ENCODE data around the gene GRM8. TPM values are rescaled to one million over a fixed set of nuclear protein-coding genes. Genes with fewer than 3 reads are reported as not detected.

GRM8 gene
- total and polyA plus RNA-seq, 9 of the 15 experiments (the other 6 are each of a cell fraction or from before 2014, with no cell fraction given): 0.13 TPM; not detected in 7

DNA sequence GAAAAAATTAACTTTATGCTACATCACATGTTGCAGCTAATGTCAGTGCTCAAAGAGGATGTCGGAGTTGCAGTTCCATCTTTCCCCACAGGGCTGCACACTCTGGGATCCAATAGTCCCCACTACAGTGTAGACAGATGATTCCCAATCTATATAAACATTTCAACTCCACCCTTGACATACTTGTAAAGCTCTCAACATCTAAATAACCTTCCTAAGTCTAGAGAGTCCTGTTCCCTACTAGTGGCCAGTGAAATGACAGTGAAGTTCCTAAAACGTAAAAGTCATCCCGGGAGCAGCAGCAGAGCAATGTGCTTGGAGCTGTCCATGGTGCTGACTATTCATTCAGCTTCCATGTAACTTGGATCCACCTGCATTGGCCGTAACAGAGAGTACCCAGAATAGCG, 145.1 kb downstream of the GRM8 start (continued):
- TF ChIP-seq XRCC5 (IDR thresholded peaks at IDR 0.05; ENCODE audit: low read depth, low read length): no peak
- TF ChIP-seq FOSL1 (tag; conservative IDR thresholded peaks at IDR 0.05): no peak
- no peak for TF ChIP-seq ZEB2 (IDR thresholded peaks at IDR 0.05)
- no peak for TF ChIP-seq BHLHE40 (IDR thresholded peaks at IDR 0.05; ENCODE audit: low read length)
- no peak for TF ChIP-seq POLR2G (IDR thresholded peaks at IDR 0.05; ENCODE audit: low read depth, low read length)
- no peak for TF ChIP-seq MBD2 (IDR thresholded peaks at IDR 0.05; ENCODE audit: borderline replicate concordance, low read depth)
- TF ChIP-seq, protein P1, sequence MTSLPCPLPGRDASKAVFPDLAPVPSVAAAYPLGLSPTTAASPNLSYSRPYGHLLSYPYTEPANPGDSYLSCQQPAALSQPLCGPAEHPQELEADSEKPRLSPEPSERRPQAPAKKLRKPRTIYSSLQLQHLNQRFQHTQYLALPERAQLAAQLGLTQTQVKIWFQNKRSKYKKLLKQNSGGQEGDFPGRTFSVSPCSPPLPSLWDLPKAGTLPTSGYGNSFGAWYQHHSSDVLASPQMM (CRISPR knock-in tag; IDR thresholded peaks at IDR 0.05): no peak
- TF ChIP-seq RFX5 (IDR thresholded peaks at IDR 0.05; ENCODE audit: low read depth, low read length): no peak
- TF ChIP-seq, protein P2, sequence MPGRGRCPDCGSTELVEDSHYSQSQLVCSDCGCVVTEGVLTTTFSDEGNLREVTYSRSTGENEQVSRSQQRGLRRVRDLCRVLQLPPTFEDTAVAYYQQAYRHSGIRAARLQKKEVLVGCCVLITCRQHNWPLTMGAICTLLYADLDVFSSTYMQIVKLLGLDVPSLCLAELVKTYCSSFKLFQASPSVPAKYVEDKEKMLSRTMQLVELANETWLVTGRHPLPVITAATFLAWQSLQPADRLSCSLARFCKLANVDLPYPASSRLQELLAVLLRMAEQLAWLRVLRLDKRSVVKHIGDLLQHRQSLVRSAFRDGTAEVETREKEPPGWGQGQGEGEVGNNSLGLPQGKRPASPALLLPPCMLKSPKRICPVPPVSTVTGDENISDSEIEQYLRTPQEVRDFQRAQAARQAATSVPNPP (IDR thresholded peaks at IDR 0.05; ENCODE audit: borderline replicate concordance, insufficient read depth, insufficient read length): no peak
- TF ChIP-seq GABPB2 (CRISPR knock-in tag; conservative IDR thresholded peaks at IDR 0.05): no peak
- TF ChIP-seq ATF1 (CRISPR knock-in tag; IDR thresholded peaks at IDR 0.05): no peak
- TF ChIP-seq ATF1 (tag; IDR thresholded peaks at IDR 0.05): no peak
- no peak for TF ChIP-seq PCBP2 (IDR thresholded peaks at IDR 0.05; ENCODE audit: low read depth, low read length, poor library complexity, severe bottlenecking)
- TF ChIP-seq, protein P3, sequence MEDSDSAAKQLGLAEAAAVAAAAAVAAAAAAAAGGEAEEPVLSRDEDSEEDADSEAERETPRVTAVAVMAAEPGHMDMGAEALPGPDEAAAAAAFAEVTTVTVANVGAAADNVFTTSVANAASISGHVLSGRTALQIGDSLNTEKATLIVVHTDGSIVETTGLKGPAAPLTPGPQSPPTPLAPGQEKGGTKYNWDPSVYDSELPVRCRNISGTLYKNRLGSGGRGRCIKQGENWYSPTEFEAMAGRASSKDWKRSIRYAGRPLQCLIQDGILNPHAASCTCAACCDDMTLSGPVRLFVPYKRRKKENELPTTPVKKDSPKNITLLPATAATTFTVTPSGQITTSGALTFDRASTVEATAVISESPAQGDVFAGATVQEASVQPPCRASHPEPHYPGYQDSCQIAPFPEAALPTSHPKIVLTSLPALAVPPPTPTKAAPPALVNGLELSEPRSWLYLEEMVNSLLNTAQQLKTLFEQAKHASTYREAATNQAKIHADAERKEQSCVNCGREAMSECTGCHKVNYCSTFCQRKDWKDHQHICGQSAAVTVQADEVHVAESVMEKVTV (CRISPR knock-in tag; IDR thresholded peaks at IDR 0.05): 0 out of 2 replicates have a peak, but pooled peaks have one; percentile 13
- no peak for TF ChIP-seq NFIC (IDR thresholded peaks at IDR 0.05)
- TF ChIP-seq POLR2A (conservative IDR thresholded peaks at IDR 0.05): no peak
- TF ChIP-seq ZNF785 (CRISPR knock-in tag; IDR thresholded peaks at IDR 0.05): no peak
- TF ChIP-seq RUNX1 (IDR thresholded peaks at IDR 0.05; ENCODE audit: low read depth): no peak
- TF ChIP-seq, protein P4, sequence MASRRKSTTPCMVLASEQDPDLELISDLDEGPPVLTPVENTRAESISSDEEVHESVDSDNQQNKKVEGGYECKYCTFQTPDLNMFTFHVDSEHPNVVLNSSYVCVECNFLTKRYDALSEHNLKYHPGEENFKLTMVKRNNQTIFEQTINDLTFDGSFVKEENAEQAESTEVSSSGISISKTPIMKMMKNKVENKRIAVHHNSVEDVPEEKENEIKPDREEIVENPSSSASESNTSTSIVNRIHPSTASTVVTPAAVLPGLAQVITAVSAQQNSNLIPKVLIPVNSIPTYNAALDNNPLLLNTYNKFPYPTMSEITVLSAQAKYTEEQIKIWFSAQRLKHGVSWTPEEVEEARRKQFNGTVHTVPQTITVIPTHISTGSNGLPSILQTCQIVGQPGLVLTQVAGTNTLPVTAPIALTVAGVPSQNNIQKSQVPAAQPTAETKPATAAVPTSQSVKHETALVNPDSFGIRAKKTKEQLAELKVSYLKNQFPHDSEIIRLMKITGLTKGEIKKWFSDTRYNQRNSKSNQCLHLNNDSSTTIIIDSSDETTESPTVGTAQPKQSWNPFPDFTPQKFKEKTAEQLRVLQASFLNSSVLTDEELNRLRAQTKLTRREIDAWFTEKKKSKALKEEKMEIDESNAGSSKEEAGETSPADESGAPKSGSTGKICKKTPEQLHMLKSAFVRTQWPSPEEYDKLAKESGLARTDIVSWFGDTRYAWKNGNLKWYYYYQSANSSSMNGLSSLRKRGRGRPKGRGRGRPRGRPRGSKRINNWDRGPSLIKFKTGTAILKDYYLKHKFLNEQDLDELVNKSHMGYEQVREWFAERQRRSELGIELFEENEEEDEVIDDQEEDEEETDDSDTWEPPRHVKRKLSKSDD (conservative IDR thresholded peaks at IDR 0.05; ENCODE audit: low read length): no peak

Data from K562 (cell line).